Lung microvascular endothelial cell (primary cell): ENCODE data around the gene CHD2. TPM values are rescaled to one million over a fixed set of nuclear protein-coding genes. Genes with fewer than 3 reads are reported as not detected.
"Not testable (repeated sequence)": the region's sequence is repeated elsewhere in the genome, so short reads cannot be mapped to it uniquely, and the experiment has no call there.

Experiments used
- DNase-seq, 2 donors: peaks; one replicate each; pipeline versions ENCODE4 v3.0.0 to v3.0.0-alpha.2; 2010; ENCODE audit warnings: low read depth in 2 of 2
- total RNA-seq: library from RNA; depleted of rRNA; stranded (reverse); fragments of >200 nt; gene quantifications from 2 replicates; pipeline ENCODE4 v1.2.1, GENCODE V29; 2014

Gene CHD2
- total RNA-seq, 1 donor from 2014 or later = 51.2 TPM

DNA sequence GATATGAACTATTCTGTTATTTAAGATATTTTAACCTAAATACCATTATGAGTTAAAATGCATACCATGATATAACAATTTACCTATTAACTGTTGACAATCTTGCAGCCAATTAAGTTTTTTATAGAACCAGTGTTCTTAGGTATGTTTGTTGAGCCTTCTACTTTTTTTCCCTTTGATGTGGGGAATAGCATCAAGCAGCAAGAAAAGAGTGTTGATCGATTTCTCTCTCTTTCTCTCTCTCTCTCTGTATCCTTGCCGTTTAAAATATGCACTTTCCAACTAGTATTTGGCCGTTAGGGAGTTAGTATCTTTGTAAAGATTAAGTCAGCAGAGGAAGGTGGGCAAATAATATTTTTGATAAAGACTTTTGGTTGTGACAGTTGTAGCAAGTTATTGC is 5.9 kb downstream of the CHD2 start:
- no peak for DNase-seq

DNA sequence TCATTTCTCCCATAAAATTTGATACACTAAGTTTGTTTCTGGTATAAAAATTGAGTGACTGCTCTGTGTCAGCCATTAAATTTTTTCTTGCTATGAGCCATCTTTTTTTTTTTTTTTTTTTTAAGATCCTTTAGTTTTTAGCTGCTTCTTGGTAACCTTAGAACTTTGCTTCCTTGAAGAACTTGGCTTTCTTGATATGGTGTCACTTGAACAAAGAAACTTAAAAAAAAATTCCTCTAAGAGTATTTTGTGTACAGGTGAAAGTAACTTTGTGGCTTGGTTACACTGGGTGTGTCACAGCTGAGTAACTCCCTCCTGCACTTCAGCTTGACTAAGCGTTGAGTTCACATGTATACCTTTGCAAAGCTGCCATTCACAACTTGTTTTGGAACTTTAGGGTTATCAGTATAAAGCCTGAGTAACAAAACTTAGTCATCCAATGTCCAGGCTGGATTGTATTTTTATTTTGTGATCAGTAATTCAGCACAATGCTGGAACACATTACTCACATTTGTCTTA is 6.5 kb downstream of the CHD2 start:
- peak; percentile 55 to 61 for DNase-seq

DNA sequence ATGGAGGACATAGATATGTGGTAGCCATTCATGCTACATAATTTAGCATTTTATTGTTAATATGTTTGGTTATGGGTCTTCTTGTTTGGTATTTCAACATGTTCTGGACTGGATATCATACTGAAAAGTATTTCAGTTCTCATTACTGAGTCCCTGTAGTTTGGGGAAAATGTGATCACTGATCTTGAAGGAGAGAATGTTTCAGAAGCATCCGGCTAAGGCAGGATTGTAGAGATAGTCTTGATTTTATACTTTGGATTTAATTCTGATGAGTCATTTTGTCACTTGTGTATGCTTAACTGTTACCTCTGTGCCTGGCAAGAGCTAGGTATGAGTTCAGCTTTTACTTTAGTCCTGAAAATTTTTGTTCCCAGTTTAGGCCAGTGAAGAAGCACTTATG is 7.1 kb downstream of the CHD2 start:
- peak; percentile 29 to 40 for DNase-seq

- DNase-seq = peak; percentile 53 to 92
Measured at GRCh38 chr15:92907896-92908712, 8.0 kb downstream of the CHD2 start.

DNA sequence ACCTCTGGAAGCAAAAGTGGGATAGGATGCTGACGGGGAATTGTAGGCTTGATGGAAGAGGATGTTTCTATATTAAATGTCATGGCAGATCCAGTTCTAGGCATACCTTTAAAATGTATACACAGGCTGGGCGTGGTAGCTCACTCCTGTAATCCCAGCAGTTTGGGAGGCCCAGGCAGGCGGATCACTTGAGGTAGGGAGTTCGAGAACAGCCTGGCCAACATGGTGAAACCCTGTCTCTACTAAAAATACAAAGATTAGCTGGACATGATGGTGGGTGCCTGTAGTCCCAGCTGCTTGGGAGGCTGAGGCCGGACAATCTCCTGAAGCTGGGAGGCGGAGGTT is 8.6 kb downstream of the CHD2 start:
- no peak for DNase-seq

GRCh38 chr15:92909136-92909781 is 9.1 kb downstream of the CHD2 start:
- DNase-seq = peak in 1 of 2 donors; percentile 31

DNA sequence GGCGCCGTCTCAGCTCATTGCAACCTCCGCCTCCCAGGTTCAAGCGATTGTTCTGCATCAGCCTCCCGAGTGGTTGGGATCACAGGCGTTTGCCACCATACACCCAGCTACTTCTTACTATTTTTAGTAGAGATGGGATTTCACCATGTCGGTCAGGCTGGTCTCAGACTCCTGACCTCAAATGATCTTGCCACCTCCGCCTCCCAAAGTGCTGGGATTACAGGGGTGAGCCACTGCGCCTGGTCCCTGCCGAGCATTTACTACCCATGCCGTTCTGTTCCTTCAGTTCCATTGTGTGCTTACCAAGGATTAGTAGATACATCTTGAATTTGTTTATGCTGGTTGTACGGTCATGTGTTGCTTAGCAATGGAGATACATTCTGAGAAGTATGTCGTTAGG is 10.3 kb downstream of the CHD2 start:
- DNase-seq = no peak

DNA sequence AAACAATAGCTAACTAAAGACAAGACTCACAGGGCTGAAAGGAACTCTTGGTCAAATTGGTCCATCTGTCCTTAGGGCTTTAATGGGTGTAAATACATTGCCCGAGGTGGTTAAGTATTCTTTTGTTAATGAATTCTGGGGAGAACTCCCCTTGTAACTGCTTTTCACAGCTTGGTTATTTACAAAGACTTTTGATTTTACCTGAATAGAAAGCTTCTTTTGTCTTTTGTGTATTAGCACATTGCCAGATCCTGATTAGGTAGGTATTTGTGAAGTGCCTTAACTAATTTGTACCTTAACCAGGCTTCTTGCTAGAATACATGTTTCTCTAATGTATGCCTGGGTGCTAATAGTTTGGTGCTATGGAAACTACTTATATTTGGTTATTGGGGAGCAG is 14.0 kb downstream of the CHD2 start:
- DNase-seq = no peak

- no peak for DNase-seq
Measured at GRCh38 chr15:92914768-92915221, 14.7 kb downstream of the CHD2 start.

DNA sequence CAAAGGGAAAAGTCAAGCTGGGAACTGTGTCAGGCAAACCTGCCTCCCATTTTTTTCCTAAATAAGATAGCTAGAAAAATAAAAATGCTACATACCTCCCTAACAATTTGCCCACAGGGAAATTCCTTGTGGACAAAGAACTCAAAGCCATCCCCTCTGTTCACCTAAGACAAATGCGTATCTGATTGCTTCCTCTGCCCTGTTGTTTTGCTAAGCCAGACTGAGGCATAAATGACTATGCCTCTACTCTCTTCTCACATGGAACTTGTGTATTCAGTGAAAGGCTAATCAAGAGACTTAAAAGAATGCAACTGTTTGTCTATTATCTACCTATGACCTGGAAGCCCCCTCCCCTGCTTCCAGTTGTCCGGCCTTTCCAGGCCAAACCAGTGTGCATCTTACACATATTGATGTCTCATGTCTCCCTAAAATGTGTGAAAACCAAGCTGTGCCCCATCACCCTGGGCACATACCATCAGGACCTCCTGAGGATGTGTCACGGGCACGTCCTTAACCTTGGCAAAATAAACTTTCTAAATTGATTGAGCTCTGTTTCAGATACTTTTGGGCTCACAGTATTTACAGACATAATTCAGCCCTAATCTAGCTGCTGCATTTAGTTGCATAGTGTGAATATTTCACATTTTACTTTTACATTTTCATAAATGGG is 15.8 kb downstream of the CHD2 start:
- peak in 1 of 2 donors; percentile 55 for DNase-seq

DNA sequence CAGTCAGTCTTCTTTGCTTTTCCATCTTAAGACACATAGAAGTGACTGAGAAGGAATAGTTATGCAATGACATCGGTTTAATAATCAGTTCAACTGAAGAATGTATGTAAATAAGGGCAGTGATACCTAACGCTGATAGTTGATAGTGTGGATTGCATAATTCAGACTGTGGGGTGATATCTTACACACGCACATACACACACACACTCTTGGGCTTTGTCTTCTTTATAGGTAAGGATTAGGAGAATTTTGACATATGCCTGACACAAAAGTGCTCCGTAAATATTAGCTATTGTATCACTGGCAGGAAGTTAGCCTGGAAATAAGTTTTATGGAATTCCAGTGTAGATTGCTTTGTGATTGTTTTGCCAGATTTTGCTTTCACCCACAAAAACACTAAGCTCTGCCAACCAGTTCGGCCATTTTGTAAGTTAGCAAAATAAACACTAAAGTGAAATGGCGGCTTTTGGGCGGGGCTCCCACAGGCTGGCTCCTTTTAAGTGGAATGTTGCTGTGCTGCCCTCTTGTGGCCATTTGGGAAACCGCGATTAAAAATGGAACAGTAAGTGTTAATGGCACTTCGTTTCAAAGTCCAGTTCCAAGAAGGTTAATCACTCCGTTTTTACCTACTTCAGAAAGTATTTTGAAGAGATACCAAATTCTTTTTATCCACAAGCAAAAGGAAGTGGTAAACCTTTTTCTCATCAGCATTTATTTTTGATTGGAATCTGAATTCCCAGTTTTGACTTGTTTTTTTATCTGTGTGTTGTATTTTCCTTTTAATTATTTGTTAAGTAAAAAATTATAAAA is 17.7 kb downstream of the CHD2 start:
- DNase-seq = peak; percentile 93 to 98

GRCh38 chr15:92918881-92919280 is 18.8 kb downstream of the CHD2 start:
- DNase-seq = not testable (repeated sequence)

DNA sequence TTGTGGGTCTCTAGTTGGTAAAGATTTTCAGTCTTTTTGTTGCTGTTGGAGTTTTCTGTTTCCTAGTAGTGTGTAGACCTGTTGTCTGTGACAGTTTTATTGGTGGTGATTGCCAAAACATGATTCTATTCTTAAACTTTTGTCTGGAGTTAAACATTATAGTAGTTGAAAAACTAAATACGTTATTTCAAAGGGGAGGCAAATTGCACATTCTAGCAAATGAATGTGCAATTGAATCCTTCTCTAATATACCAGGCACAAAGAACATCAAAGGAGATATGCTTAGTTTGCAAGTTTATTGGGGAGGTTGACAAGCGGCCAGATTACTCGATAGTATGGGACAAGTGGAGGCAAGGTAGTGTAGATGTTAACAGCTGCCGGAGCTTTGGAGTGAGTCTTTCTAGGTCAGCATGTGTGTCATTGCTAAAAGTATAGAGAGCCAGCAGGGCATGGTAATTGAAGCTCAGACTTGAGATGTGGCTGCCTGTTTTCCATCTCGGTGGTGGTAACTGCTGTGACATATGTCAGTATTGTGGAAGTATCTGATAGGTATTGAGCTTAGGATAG is 20.6 kb downstream of the CHD2 start:
- no peak for DNase-seq

DNA sequence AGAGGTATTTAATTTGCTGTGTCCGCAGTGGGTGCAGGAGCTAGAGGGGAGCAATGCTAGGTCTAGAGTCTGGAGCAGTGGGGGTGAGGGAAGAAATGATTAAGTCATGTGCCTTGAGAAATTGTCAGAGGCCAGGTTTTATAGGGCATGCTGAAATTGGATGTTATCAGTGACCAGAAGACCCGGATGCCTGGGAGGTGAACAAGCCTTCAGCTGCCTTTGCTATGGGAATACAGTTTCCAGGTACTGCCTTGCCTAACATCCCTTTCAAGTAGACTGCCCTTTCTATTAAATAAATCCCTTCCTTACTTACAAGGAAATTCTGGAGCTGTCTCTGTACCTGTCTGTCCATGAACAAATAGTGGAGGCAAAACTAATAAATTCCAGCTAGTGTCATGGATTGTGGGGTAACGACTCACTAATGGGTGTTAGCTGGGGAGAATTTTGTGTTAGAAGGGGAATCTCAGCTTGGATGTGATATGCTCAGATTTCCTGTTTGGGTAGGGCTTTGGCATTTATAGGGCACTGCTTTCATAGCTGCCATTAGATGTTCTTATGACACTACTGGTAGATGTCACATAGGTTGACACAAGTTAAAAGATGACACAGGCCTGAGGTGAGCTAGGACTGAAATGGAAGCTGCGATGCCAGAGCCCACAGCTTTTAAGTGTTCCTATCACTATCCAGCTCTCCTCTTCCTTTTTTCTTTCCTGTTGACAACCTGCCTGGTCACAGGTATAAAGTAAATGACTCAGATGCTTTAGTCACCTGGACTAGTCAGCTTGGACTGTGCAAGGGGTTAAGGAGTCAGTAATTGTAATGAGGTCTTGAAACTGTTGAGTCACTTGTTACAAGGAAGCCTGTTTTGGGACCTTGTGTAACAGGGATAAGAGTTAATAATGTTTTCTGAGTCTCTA is 21.3 kb downstream of the CHD2 start:
- peak in 1 of 2 donors; percentile 60 for DNase-seq

- no peak for DNase-seq
Measured at GRCh38 chr15:92922418-92923002, 22.4 kb downstream of the CHD2 start.

- peak in 1 of 2 donors; percentile 60 for DNase-seq
Measured at GRCh38 chr15:92924216-92924615, 24.1 kb downstream of the CHD2 start.

DNA sequence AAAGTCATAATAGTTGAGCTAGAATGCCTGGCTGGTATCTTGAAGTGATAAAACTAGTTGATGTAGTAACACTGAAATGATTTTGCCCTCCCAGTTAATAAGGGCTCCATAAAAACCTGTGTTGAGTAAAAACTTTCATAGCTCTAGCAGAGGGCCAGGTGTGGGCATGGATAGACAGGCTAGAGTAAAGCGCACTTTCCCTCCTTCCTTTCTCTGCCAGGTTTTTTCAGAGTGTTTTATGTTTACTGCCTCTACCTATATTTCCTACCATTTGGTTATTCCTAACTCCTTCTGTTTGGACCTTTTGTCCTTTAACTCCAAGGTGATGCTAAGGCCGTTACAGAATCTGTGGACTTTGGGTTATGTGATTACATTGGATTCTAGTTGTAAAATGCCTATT is 25.3 kb downstream of the CHD2 start:
- no peak for DNase-seq

GRCh38 chr15:92928225-92928750 is 28.2 kb downstream of the CHD2 start:
- DNase-seq = no peak

DNA sequence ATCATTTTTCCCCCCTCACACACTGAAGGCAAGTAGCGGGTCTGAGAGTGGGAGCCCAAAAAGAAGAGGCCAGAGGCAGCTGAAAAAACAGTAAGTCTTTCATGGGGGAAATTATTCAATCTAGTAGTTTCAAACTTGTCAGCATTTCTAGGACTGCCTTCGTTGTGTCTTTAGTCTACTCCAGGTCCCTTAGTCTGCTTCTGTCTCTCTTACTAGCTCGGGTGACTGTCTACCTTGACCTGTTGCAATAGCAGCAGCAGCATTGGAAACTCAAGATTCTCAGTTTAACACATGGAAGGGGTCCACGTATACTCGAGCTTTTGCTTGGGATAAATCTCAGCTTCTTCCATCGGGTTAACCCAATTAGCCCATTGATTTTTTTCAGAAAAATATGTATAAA is 28.9 kb downstream of the CHD2 start:
- no peak for DNase-seq
